Muscle of back (tissue), 11 donors: ENCODE data around the gene PAX3. TPM values are rescaled to one million over a fixed set of nuclear protein-coding genes. Genes with fewer than 3 reads are reported as not detected.
A peak's percentile ranks its signal among the peaks of the same experiment; 100 is the strongest.

Experiments
- DNase-seq, 3 donors: peaks; one replicate each; pipeline versions ENCODE4 v3.0.0 to v3.0.0-alpha.2; 2013
- polyA plus RNA-seq, 10 donors: library from polyadenylated mRNA; unstranded; fragments of 120-200 nt; gene quantifications; one replicate each; pipeline ENCODE4 v1.2.1, GENCODE V29; 2013; ENCODE audit not compliant: insufficient read length in 10 of 10

The PAX3 gene
- polyA plus RNA-seq, 10 donors, result 0.20 to 3.9 (median 2.2) TPM

GRCh38 chr2:222311319-222311977 is 12.7 kb upstream of the PAX3 start:
- DNase-seq, result peak in 1 of 3 donors; percentile 47

DNA sequence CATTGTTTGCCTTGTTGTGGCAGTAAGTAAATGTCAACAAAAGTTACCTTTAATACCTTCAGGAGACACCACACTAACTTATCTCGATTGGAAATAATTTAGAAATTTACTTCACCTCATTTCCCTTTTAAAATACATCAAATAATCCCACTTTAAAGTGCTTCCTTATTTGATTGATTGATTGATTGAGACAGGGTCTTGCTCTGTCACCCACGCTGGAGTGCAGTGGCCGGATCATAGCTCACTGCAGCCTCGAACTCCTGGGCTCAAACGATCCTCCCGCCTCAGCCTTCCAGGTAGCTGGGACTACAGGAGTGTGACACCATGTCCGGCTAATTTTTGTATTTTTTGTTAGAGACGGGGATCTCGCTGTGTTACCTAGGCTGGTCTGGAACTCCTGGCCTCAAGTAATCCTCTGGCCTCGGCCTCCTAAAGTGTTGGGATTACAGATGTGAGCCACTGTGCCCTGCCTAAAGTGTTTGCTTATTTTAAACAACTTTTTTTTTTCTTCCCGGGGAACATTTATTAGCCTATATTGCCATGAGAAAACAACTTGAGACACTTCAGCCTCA is 12.0 kb upstream of the PAX3 start:
- DNase-seq, result no peak

- no peak for DNase-seq
These were observed 11.0 kb upstream of the PAX3 start for GRCh38 chr2:222309766-222310165.

GRCh38 chr2:222309361-222309760 is 10.6 kb upstream of the PAX3 start:
- DNase-seq, result no peak

GRCh38 chr2:222307978-222308730 is 9.4 kb upstream of the PAX3 start:
- DNase-seq, result no peak

DNA sequence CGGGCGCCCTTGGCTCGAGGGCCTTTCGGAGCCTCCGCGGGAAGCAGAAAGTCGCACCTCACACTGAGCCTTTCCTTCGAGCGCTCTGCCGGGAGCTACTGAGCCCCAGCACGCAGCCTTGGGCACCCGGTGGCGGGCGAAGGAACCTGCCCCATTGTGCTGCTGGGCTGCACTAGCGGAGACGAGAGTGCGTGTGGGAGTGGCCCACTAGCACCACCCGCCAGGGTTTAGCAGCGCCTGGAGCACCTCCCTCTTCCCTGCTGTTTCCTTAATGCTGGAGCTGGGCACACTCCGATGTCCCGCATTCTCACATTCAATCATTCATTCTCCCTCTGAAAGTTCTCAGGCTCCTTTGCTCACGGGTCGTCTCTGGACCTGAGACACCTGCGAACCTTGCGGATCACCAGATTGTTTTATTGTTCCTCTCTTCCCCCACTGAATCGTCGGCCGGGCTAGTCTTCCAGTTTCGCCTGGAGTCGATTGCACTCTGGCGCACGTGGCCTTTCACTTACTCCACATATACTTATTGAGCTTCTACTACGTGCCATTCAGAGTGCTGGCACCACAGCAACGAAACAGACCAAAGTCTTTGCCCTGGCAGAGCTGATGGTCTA is 8.5 kb upstream of the PAX3 start:
- peak in 1 of 3 donors; percentile 22 for DNase-seq

DNA sequence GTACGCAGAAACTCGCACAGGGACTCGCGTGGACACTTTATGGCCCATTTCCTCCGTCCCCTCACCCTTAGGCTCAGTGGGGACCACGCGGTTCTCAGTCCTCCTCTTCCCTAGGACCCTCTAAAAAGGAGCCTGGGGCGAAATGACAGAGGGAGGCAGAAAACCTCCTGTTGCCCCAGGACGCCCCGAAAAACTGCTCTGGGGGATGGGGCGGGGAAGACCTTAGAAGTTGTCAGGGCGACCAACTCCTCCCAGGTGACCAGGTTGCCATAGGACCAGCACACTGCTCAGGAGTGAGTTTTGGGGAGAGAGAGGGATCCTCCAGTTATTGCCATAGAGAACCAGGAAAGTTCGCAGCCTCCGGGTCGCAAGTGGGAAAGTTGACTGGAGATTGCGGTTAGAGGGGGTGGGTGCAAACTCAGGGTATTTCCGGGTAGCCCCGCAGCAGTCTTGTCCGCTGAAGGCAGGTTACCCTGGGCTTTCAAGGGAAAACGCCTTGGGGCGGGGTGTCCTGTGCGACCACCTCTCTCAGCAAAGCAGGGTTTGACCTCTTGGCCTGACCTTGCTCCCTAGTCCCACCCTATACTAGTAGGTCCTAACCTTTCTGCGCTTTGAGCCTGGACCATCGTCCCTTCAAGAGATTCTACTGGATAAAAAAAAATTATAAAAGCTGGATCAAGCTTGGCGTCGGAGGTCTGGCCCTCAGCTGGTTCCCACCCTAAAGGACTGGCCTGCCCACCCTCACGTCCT is 7.8 kb upstream of the PAX3 start:
- DNase-seq, result peak in 1 of 3 donors; percentile 11

- peak in 1 of 3 donors; percentile 58 for DNase-seq
These were observed 7.0 kb upstream of the PAX3 start for GRCh38 chr2:222305516-222306392.

GRCh38 chr2:222304737-222305515 is 6.1 kb upstream of the PAX3 start:
- peak in 1 of 3 donors; percentile 60 for DNase-seq

DNA sequence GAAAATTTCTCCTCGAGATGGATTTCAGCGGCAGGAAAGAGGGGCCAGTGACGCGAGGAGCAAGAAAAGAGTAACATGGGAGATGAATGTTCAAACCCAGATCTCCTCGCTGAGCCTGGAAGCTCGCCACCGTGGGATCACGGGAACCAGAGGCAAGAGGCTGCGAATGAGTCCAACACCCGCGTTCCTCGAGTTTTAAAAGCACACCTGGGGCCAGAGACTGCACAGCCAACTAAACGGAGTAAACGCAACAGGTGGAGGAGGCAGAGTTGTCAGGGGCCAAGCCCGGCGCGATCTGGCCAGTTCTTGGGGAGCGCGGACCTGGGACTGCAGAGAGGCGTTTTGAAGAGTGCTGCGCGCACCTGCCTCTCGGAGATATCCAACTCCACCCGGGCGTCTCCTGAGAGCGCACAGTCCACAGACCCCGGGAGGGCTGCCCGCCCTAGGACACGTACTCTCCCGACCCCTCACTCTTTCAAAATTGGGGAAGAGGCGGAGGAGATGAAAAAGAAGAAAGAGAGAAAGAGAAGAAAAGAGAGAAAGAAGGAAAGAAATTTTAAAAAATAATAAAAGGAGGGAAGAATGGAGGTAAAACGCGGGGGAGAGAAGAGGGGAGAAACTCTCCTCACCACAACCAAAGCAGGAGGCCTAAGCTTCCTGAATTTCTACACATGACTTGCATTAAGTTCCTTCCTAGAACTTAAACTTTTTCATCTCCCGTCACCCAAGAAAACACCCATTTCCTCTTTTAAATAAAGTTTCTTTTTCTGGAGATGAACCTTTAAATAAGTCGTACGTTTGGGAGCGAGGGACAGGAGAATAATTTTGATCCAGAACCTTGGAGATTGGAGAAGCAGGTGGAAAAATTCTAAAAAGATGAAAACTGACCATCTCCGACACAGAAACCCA is 5.3 kb upstream of the PAX3 start:
- DNase-seq, result peak in 1 of 3 donors; percentile 45

DNA sequence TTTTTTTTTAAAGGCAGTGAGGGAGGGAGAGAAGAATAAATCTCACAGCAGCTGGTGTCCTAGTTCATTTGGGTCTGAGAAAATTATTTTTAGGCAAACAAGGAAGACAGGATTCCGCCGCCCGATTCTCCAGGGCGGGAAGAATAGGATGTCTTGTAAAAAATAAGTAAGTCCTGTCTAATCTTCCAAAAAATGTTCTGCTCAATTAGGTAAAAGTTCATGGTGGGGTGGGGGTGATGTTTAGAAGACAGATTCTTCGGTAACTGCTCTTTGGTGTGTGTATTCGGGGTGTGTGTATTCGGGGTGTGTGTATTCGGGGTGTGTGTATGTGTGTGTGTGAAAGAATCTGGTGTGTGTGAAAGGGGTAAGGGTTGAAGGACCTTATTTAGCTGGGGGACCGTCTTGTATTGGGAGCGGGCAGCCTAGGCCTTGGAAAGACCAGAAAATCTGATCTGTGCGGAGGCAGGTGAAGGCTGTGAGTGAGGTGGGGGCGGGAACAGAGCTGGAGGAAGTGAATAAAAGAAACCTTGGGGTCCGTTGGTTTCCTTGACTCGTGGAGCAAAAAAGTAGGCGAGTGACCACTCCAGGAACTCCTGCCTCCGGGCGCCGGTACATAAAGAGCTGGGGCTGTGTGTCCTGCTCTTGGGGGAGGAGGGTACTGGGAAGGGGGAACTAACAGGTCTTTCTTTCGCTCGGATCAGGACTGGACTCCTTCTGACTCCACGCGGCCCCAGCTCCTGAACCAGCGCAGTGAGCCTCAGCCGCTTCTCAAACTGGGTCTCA is 4.4 kb upstream of the PAX3 start:
- DNase-seq, result peak in 1 of 3 donors; percentile 11

DNA sequence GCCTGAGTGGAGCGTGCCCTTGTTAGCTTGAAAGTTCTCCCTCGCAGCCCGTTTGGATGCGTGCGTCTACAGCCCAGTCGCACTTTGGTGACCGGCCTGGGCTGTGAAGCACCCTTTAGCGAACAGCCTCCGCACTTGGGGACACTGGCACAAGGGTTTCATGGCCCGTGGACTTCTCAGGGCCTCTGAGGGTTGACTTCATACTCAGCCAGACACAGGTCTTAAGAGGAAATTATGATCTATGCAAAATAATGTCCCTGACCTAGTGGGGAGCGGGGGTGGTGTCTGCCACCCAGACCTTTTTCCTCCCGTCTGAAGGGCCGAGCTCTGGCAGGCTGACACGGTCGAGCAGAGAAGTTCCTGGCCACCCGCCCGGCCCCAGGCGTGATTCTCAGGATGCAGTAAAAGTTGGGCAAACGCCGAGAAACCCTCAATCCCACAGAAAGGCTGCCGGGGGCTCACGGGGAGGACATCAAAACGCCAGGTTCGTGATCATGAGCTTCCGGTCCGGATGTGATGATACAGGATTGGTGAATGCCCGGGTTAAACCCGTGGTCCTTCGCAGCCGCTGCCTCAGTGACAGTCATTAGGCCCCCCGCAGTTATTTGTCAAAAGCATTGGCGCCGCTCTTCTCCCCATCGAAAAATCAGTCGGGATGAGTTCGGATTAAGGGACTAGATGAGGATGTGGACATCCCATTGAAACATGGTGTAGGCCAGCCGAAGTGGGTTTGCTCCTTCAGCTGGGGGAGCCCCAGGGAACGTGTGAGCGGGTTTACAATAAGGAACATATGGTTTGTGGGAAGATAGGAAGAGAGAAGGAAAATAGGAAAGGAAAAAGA is 3.6 kb upstream of the PAX3 start:
- DNase-seq, result peak in 1 of 3 donors; percentile 24

- DNase-seq, result no peak
These were observed 3.0 kb upstream of the PAX3 start for GRCh38 chr2:222301796-222302118.

- peak in 1 of 3 donors; percentile 57 for DNase-seq
These were observed 2.4 kb upstream of the PAX3 start for GRCh38 chr2:222301053-222301795.

DNA sequence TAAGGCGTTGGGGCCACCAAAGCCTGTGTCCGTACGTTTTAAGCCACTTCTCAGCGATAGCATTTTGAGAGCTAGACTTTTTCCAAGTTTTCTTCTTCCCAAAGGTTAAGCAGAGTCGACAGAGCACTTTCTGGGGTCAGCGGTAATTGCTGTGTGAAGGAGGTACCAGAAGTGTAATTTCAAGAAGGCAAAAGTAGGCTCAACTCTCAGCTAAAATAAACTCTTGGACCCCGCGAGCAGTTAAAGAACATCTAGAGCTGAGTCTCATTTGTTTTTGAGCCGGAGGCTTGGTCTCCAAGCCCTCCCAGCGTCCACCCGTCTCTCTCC is 1.9 kb upstream of the PAX3 start:
- no peak for DNase-seq

DNA sequence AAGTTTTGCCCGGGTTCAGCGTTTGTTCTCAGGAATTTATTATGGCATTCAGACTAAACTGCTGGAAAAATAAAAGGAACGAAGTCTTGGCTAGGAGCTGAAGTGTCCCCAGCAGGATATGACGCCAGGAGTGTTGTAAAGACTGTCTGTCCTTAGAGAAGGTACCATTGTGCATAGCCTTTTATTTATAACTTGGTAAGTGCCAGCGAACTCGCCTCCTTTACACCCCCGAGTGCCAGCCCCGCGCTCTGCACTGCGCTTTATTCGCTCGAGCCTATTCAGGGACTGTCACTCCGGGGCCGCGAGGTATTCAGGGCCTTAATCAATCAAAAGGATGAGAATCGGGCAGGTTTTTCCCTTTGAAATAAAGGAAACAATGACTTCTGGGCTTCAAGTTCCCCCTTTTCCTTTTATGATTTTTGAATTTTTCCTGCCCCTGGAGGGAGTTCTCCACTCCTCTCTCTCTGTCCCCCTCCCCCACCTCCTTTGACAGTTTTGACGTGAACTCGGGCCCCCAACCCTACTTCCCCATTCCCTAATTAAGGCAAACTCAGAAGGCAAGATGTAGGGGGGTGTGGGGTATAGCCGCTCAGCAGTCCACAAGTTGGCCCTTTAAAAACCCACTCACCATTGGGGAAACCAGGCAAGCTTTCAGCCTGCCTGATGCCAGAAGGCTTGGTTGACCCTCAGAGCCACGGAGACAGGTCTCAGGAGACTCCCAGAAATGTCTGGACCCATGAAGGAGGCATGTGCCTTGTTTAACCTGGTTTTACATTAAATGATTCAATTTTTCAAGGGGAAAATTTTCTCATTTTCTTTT is 1.3 kb upstream of the PAX3 start:
- DNase-seq, result peak in 1 of 3 donors; percentile 20
